GM12891 (cell line): ENCODE results near the gene POU3F2.

Source experiments
- DNase-seq: peaks from one replicate; pipeline ENCODE4 v3.0.0; 2011; ENCODE audit warnings: low spot score; ENCODE audit not compliant: insufficient read length
- FAIRE-seq: peaks from 2 replicates; lab custom pipeline; 2011; peaks lifted over from hg19 to GRCh38; lab: Jason Lieb, UNC
- PAX5 ChIP-seq: IDR thresholded peaks from 2 replicates; pipeline ENCODE4 v1.6.1; 2011; ENCODE audit warnings: low read length, moderate library complexity, mild to moderate bottlenecking; ENCODE audit not compliant: insufficient read depth, severe bottlenecking
- POLR2A ChIP-seq: IDR thresholded peaks from 2 replicates; pipeline ENCODE4 v1.6.1; 2011; ENCODE audit warnings: low read depth, low read length, control low read depth
- POLR2AphosphoS5 ChIP-seq: IDR thresholded peaks from 2 replicates; pipeline ENCODE4 v1.6.1; 2011; ENCODE audit warnings: low read depth, low read length, control low read depth
- POU2F2 ChIP-seq: IDR thresholded peaks from 2 replicates; pipeline ENCODE4 v1.6.1; 2011; ENCODE audit warnings: low read depth, mild to moderate bottlenecking, control low read depth, low read length, moderate library complexity
- SPI1 ChIP-seq: IDR thresholded peaks from 2 replicates; pipeline ENCODE4 v1.6.1; 2011; ENCODE audit warnings: low read depth, low read length, control low read depth
- TAF1 ChIP-seq: IDR thresholded peaks from 2 replicates; pipeline ENCODE4 v1.6.1; 2011; ENCODE audit warnings: low read depth, low read length, control low read depth

POU3F2 gene

GRCh38 chr6:98836962-98837944, 2.9 kb downstream of the POU3F2 start:
- no peak for TF ChIP-seq TAF1
- no peak for TF ChIP-seq POLR2AphosphoS5
- TF ChIP-seq PAX5 = no peak
- no peak for TF ChIP-seq POU2F2
- TF ChIP-seq POLR2A = no peak
- no peak for TF ChIP-seq SPI1
- DNase-seq (no peak), FAIRE-seq (no peak)

- FAIRE-seq (no peak), DNase-seq (no peak)
- TF ChIP-seq SPI1 (no peak), TAF1 (no peak), POLR2AphosphoS5 (no peak), PAX5 (no peak), POU2F2 (no peak), POLR2A (no peak)
Measured at GRCh38 chr6:98838032-98838431, 3.7 kb downstream of the POU3F2 start.

GRCh38 chr6:98838975-98839374, 4.6 kb downstream of the POU3F2 start:
- no peak for DNase-seq
- no peak for FAIRE-seq
- no peak for TF ChIP-seq POU2F2
- no peak for TF ChIP-seq POLR2A
- no peak for TF ChIP-seq PAX5
- TF ChIP-seq POLR2AphosphoS5 = no peak
- no peak for TF ChIP-seq TAF1
- TF ChIP-seq SPI1 = no peak

GRCh38 chr6:98839781-98840361, 5.5 kb downstream of the POU3F2 start:
- DNase-seq (no peak), FAIRE-seq (peak; percentile 35)
- TF ChIP-seq POLR2AphosphoS5 (no peak), POLR2A (no peak), POU2F2 (no peak), PAX5 (no peak), TAF1 (no peak), SPI1 (no peak)

GRCh38 chr6:98840385-98840784, 6.0 kb downstream of the POU3F2 start:
- no peak for TF ChIP-seq POLR2A
- no peak for TF ChIP-seq TAF1
- TF ChIP-seq PAX5 = no peak
- no peak for TF ChIP-seq POLR2AphosphoS5
- TF ChIP-seq SPI1 = no peak
- no peak for TF ChIP-seq POU2F2
- FAIRE-seq = no peak
- no peak for DNase-seq

- DNase-seq (no peak), FAIRE-seq (no peak)
- TF ChIP-seq PAX5 = no peak
- no peak for TF ChIP-seq POU2F2
- no peak for TF ChIP-seq TAF1
- TF ChIP-seq POLR2A = no peak
- TF ChIP-seq SPI1 = no peak
- TF ChIP-seq POLR2AphosphoS5 = no peak
Measured at GRCh38 chr6:98840996-98841513, 6.7 kb downstream of the POU3F2 start.

- FAIRE-seq = no peak
- TF ChIP-seq POLR2A (no peak), POLR2AphosphoS5 (no peak), PAX5 (no peak), POU2F2 (no peak), SPI1 (no peak), TAF1 (no peak)
- DNase-seq = no peak
Measured at GRCh38 chr6:98841621-98842341, 7.4 kb downstream of the POU3F2 start.

GRCh38 chr6:98842342-98843180, 8.2 kb downstream of the POU3F2 start:
- TF ChIP-seq POLR2A = no peak
- TF ChIP-seq PAX5 = no peak
- no peak for TF ChIP-seq SPI1
- no peak for TF ChIP-seq POLR2AphosphoS5
- no peak for TF ChIP-seq POU2F2
- TF ChIP-seq TAF1 = no peak
- no peak for DNase-seq
- FAIRE-seq = no peak
